Measurements from ENCODE around the gene GAB4. TPM values are rescaled to one million over a fixed set of nuclear protein-coding genes. Genes with fewer than 3 reads are reported as not detected.
"Not testable (repeated sequence)": the region's sequence is repeated elsewhere in the genome, so short reads cannot be mapped to it uniquely, and the experiment has no call there.

Gene GAB4, protein sequence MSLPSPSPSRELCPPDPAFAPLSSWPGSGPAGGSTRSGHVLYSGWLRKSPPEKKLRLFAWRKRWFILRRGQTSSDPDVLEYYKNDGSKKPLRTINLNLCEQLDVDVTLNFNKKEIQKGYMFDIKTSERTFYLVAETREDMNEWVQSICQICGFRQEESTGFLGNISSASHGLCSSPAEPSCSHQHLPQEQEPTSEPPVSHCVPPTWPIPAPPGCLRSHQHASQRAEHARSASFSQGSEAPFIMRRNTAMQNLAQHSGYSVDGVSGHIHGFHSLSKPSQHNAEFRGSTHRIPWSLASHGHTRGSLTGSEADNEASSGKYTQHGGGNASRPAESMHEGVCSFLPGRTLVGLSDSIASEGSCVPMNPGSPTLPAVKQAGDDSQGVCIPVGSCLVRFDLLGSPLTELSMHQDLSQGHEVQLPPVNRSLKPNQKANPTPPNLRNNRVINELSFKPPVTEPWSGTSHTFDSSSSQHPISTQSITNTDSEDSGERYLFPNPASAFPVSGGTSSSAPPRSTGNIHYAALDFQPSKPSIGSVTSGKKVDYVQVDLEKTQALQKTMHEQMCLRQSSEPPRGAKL
- not detected for polyA plus RNA-seq

GRCh38 chr22:17007852-17008731, at the start of gene GAB4:
Gene GAB4 (minus strand): TSS chr22:17008222. CDS start chr22:17008114, 108 bp downstream.
- 64 to 68% (median 64%) methylated on average over 48 to 49 of the region's 49 CpGs for WGBS, 3 donors
- H3K27ac ChIP-seq (ENCODE audit: low read depth, low read length), result no peak within 1 kb of the TSS

- no peak overlapping the region for H3K27ac ChIP-seq (ENCODE audit: low read depth, low read length)
- 73 to 78% (median 75%) methylated on average over 8 of the region's 8 CpGs for WGBS, 3 donors
These were observed 48.8 kb upstream of the GAB4 start for GRCh38 chr22:17056807-17057206.

DNA sequence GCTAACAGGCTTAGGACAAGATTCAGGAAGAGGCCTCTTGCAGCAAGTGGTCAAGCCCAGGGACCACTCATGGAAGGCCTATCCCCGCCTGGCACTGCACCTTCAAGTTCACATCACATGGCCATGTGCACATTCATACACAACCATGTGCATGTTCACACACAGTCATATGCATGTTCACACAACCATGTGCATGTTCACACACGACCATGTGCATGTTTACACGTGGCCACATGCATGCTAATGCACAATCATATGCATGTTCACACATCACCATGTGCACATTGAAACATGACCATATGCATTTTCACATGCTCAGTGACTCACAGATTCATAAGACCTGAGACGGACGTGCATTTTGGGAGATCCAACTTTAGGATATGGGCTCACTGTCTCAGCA, 48.0 kb upstream of the GAB4 start:
- WGBS, 3 donors, result 79 to 86% (median 82%) methylated on average over 5 of the region's 5 CpGs
- H3K27ac ChIP-seq (ENCODE audit: low read depth, low read length), result no peak overlapping the region

DNA sequence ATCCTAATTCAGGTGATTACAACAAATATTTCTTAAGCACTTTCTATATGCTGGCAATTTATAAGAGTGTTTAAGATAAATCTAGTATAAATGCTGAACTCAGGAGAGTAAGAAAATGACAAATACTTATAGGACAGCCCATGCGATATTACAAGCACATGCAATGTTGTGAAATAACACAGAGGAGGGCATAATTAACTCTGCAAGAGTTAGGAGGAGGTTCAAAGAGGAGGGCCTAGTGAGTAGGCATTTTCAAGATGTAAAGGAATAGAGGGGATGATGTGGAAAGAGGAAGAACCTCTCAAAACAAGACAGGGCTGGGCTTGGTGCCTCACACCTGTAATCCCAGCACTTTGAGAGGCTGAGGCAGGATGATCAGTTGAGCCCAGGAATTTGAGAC, 39.6 kb upstream of the GAB4 start:
- H3K27ac ChIP-seq (ENCODE audit: low read depth, low read length), result no peak overlapping the region
- 49 to 82% (median 68%) methylated on average over 1 of the region's 1 CpG for WGBS, 3 donors

DNA sequence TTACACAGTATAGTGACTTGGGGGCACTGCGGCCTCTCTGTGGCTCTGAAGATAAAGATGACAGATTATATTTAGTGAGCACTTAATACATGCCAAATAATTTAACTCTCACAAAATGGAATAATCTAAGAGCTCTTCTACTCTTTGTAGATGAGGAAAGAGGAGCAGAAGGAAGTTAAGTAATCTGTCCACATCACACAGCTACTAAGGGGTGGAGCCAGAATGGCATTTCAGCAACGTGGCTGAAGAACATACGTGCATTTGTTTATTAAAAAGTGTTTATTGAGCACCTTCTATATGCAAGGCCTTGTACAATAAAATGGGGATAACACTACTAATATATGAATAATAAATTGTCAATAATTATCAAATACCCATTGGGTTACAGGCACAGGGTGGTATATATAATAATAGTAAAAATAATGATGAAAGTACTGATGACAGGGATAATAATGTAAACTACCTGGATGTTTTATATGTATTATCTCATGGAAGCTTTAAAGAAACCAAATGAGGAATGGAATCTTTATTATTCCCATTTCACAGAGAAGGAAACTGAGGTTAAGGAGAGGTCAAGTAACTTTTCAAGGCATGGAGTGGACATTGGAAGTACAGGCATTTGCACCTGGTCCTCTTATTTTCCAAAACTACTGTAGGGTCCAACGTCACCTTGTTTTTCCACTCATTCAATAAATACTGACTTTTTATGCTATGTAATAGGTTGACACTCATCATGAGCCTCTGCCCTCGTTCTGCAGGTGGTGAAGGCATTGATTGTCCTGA, 38.7 kb upstream of the GAB4 start:
- WGBS, 3 donors, result 55 to 61% (median 60%) methylated on average over 5 of the region's 5 CpGs
- H3K27ac ChIP-seq (ENCODE audit: low read depth, low read length), result no peak overlapping the region

DNA sequence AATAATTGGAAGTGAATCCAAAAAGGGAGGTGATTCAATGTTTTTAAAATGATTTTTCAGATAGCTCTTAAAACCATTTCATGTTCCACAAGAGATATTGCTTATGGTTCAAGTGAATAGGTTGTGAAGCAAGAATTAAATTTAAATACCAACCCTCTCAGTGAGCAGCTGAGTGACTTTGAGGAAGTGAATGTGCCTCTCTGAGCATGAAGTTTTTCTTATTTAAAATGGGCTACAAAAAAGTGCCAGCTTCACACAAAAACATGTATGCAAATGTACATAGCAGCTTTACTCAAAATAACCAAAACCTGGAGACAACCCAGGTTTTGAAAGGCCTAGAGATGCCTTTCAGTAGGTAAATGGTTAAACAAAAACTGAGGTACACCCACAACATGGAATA, 35.5 kb upstream of the GAB4 start:
- H3K27ac ChIP-seq (ENCODE audit: low read depth, low read length), result no peak overlapping the region

DNA sequence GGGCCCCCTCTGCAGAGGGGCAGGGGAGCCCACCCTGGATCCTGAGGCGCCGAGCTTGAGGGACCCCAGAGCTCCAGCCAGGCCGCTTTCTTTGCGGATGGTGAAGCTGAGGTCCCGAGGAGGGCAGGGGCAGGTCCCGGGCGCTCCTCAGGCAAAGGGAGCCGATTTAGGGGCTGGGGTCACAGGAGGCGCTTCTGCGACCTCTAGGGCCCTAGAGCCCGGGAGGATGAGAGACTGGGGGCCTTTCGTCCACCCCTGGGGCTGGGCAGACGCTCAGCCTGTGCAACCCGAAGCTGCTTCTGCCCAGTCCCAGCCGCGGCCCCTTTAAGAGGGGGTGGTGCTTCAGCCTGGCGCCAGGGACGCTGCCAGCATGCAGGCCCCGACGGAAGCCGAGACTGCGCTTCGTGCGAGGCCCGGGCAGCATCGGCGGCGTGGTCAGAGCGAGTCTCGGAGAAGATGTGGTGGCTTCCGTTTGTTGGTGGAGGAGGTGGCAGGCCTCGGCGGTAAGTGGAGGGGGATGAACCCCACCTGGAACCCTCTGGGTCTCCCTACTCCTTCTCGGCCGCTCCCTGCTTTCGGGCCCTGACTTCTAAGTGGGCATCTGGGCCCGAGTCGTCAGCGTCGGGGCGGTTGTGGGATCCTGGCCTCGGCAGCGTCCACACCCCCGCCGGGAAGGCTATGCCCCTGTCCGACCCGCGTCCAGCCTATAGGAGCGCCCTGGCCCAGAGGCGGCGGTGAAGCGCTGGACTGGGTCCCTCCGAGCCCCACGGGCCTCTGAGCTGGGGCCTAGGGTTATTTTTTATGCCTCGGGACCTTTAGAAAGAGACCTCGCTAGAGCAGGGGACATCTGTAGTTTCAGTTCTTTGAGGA, 29.1 kb upstream of the GAB4 start:
- 26 to 34% (median 30%) methylated on average over 30 to 36 of the region's 56 CpGs for WGBS, 3 donors
- not testable (repeated sequence) for H3K27ac ChIP-seq (ENCODE audit: low read depth, low read length)

DNA sequence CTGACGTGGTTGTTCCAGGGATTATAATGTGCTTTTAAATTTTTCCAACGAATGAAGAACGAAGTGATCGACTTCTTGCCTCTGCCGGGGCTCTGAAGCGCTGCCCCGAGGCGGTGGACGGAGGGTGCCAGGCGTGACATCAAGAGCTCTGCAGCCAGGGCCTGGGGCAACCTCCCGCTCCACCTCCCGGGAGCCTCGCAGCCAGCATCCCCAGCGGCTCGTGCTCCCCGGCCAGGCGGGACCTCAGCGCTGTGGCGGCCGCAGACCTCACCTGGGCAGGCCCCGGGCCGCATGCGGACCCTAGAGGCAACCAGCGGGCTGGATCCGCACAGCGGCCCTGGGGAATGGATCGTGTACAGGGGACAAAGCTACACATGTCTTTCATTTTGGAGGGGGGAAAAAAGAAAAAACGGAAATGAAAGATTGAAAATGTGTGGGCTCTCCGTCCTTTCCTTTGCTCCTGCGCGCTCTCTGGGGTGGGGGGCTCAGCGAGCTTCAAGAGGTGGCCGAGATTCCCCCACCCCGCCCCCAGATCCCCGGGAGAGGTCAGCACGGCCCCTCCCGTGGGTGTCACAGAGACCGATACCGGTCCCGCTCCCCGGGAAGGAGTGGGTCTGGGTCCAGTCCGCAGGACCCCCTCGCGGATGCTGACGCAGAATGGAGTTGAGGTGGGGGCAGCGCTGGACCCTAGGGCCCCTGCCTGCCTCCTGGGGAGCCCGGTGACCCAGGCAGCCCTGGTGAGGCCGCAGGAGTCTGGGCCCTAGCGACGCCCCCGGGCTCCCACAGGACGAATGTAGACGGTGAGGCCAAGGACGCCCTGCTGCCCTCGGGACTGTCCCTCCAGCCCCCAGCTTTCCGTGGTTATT, 28.2 kb upstream of the GAB4 start:
- 19 to 28% (median 26%) methylated on average over 49 to 54 of the region's 56 CpGs for WGBS, 3 donors

DNA sequence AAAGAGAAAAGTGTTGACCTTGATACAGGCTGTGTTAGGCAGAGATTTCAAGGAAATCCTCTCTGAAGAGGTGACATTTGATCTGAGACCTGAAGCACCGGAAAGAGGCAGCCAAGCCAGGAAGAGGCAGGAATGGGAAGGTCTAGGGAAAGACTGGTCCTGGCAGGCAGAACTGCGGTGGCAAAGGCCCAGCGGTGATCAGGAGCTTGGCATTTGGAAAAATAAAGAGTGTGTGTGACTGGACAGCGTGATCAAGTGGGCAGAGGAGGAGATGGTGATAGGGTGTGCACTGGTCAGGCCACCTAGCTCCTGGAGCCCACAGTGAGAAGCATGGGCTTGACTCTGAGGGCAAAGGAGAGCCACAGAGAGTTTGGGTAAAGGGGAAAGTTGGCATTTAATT, 27.2 kb upstream of the GAB4 start:
- WGBS, 3 donors, result 70 to 74% (median 72%) methylated on average over 4 of the region's 4 CpGs
- no peak overlapping the region for H3K27ac ChIP-seq (ENCODE audit: low read depth, low read length)

More for the DNA sequence above, 28.2 kb upstream of the GAB4 start:
- H3K27ac ChIP-seq (ENCODE audit: low read depth, low read length), result not testable (repeated sequence)

- 78 to 90% (median 84%) methylated on average over 2 of the region's 2 CpGs for WGBS, 3 donors
These were observed 26.5 kb upstream of the GAB4 start for GRCh38 chr22:17034532-17034931.

DNA sequence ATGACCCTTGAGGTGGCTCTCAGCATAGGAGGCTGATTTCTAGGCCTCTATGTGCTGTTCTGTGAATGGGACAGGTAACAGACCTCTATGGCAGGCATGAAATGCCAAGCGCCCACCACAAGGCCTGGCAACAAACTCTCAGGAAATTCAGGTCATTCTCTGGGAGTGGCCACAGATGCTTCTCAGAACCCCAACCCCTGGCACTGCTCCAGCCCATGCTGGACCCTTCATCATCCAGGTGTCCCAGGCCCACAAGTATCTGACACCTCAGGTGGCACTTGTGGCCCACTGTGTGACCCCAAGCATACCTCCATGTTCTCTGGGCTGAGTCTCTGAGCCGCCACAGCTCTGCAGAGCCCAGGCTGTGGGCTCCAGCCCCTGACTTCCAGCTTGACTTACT, 24.3 kb upstream of the GAB4 start:
- WGBS, 3 donors, result 83 to 87% (median 83%) methylated on average over 2 of the region's 2 CpGs
- H3K27ac ChIP-seq (ENCODE audit: low read depth, low read length), result not testable (repeated sequence)

More at GRCh38 chr22:17034532-17034931, 26.5 kb upstream of the GAB4 start:
- H3K27ac ChIP-seq (ENCODE audit: low read depth, low read length), result not testable (repeated sequence)

DNA sequence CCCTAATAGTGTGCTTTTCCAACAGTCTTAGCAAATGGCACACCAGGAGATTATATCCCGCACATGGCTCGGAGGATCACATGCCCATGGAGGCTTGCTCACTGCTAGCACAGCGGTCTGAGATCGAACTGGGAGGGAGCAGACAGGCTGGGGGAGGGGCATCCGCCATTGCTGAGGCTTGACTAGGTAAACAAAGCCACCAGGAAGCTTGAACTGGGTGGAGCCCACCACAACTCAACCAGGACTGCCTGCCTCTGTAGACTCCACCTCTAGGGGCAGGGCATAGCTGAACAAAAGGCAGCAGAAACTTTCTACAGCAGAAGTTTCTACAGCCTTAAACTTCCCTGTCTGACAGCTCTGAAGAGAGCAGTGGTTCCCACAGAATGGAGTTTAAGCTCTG, 16.4 kb upstream of the GAB4 start:
- H3K27ac ChIP-seq (ENCODE audit: low read depth, low read length), result not testable (repeated sequence)
- WGBS, 3 donors, result 55 to 76% (median 58%) methylated on average over 5 of the region's 5 CpGs

GRCh38 chr22:17015552-17015951, 7.5 kb upstream of the GAB4 start:
- H3K27ac ChIP-seq (ENCODE audit: low read depth, low read length), result not testable (repeated sequence)
- WGBS, 3 donors, result 76 to 78% (median 78%) methylated on average over 4 to 6 of the region's 6 CpGs

GRCh38 chr22:17014101-17014440, 6.0 kb upstream of the GAB4 start:
- H3K27ac ChIP-seq (ENCODE audit: low read depth, low read length), result not testable (repeated sequence)
- 48 to 78% (median 50%) methylated on average over 3 of the region's 3 CpGs for WGBS, 3 donors

GRCh38 chr22:17013396-17014100, 5.5 kb upstream of the GAB4 start:
- no peak overlapping the region for H3K27ac ChIP-seq (ENCODE audit: low read depth, low read length)

DNA sequence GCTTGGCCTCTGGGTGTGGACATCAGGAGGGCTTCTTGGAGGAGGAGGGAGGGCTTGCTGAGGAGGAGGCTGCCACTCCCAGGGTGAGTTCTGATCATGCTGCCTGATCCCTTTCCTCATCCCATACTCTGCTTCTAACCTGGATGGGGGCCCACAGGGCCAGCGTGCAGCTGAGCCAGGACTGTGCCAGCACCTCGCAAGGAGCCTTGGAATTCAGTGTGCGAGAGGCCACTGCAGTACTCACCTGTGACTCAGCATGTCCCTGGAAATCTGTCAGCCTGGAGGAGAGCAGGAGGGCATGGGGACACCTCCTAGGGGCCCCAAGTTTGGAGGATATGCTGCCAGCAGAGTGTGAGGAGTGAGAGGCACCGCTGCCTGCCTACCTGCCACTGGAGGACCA, 4.2 kb upstream of the GAB4 start:
- WGBS, 3 donors, result 76 to 88% (median 85%) methylated on average over 4 of the region's 4 CpGs
- H3K27ac ChIP-seq (ENCODE audit: low read depth, low read length), result no peak overlapping the region

More at GRCh38 chr22:17013396-17014100, 5.5 kb upstream of the GAB4 start:
- WGBS, 3 donors, result 88 to 95% (median 94%) methylated on average over 2 of the region's 2 CpGs
